SK-N-SH (cell line): Measurements from ENCODE around the gene C1orf210.

Experiments used
- CHD2 ChIP-seq: fragments of 150-350 bp; IDR thresholded peaks from 2 replicates; pipeline ENCODE4 v1.6.1; 2018; ENCODE audit warnings: low read length; ENCODE audit not compliant: partially characterized antibody
- CTCF ChIP-seq: fragments of 200-600 bp; sonication (generic); IDR thresholded peaks from 2 replicates; pipeline ENCODE4 v1.6.1; 2017; ENCODE audit warnings: antibody characterized with exemption, mild to moderate bottlenecking, moderate library complexity
- GABPA ChIP-seq: IDR thresholded peaks from 2 replicates; pipeline ENCODE4 v1.4.0; 2012; ENCODE audit warnings: low read depth, mild to moderate bottlenecking
- MAX ChIP-seq: IDR thresholded peaks from 2 replicates; pipeline ENCODE4 v1.4.0; 2012; ENCODE audit warnings: low read depth
- MEF2A ChIP-seq: IDR thresholded peaks from 2 replicates; pipeline ENCODE4 v1.4.0; 2012; ENCODE audit warnings: low read depth, borderline replicate concordance
- RAD21 ChIP-seq: IDR thresholded peaks from 2 replicates; pipeline ENCODE4 v1.6.1; 2012; ENCODE audit warnings: mild to moderate bottlenecking, low read length
- REST ChIP-seq: IDR thresholded peaks from 2 replicates; pipeline ENCODE4 v1.6.1; 2012; ENCODE audit warnings: mild to moderate bottlenecking, low read depth, low read length, moderate library complexity
- RFX5 ChIP-seq: IDR thresholded peaks from 2 replicates; pipeline ENCODE4 v1.6.1; 2012; ENCODE audit warnings: mild to moderate bottlenecking, improper control_type of control experiment, low read length
- SMC3 ChIP-seq: IDR thresholded peaks from 2 replicates; pipeline ENCODE4 v1.6.1; 2012; ENCODE audit warnings: low read depth, low read length, improper control_type of control experiment
- TAF1 ChIP-seq: IDR thresholded peaks from 2 replicates; pipeline ENCODE4 v1.6.1; 2012; ENCODE audit warnings: low read depth, mild to moderate bottlenecking, low read length, moderate library complexity, borderline replicate concordance
- TEAD4 ChIP-seq: IDR thresholded peaks from 2 replicates; pipeline ENCODE4 v1.4.0; 2012; ENCODE audit warnings: mild to moderate bottlenecking, borderline replicate concordance; ENCODE audit not compliant: insufficient read depth
- USF1 ChIP-seq: IDR thresholded peaks from 2 replicates; pipeline ENCODE4 v1.4.0; 2012; ENCODE audit warnings: low read depth, borderline replicate concordance
- ZBTB33 ChIP-seq: IDR thresholded peaks from 2 replicates; pipeline ENCODE4 v1.4.0; 2012; ENCODE audit warnings: low read depth, borderline replicate concordance

GRCh38 chr1:43313771-43314170 lies 28.4 kb upstream of the C1orf210 start:
- no peak for TF ChIP-seq CHD2
- TF ChIP-seq CTCF = no peak
- no peak for TF ChIP-seq TEAD4
- TF ChIP-seq SMC3 = no peak
- TF ChIP-seq REST = no peak
- no peak for TF ChIP-seq MAX
- no peak for TF ChIP-seq MEF2A
- TF ChIP-seq USF1 = no peak
- no peak for TF ChIP-seq RFX5
- no peak for TF ChIP-seq RAD21
- TF ChIP-seq GABPA = no peak
- no peak for TF ChIP-seq ZBTB33
- TF ChIP-seq TAF1 = no peak
